GM12892 (cell line): ENCODE data around the gene NRXN2.

Source experiments
- POLR2A ChIP-seq: IDR thresholded peaks from 2 replicates; pipeline ENCODE4 v1.6.1; 2011; ENCODE audit warnings: low read depth, low read length, control low read depth
- POLR2AphosphoS5 ChIP-seq: IDR thresholded peaks from 2 replicates; pipeline ENCODE4 v1.6.1; 2011; ENCODE audit warnings: low read depth, low read length, control low read depth
- TAF1 ChIP-seq: IDR thresholded peaks from 2 replicates; pipeline ENCODE4 v1.6.1; 2011; ENCODE audit warnings: low read depth, mild to moderate bottlenecking, control low read depth, low read length, borderline replicate concordance

- TF ChIP-seq POLR2A, result peak; percentile 48; the same call in 1 of the 2 replicates
- peak; percentile 25; the same call in 1 of the 2 replicates for TF ChIP-seq POLR2AphosphoS5
- TF ChIP-seq TAF1, result no peak
Observed at GRCh38 chr11:64763526-64764039, 40.6 kb upstream of the NRXN2 start.
